WTC11 (cell line): ENCODE data around the gene KLHL40. TPM values are rescaled to one million over a fixed set of nuclear protein-coding genes. Genes with fewer than 3 reads are reported as not detected.

ENCODE experiments used
- ATAC-seq: fragments of 200-7000 bp; cut with Tn5 transposase; 2 replicates; pipeline ENCODE4 v1.10.0; 2021; ENCODE audit warnings: mild to moderate bottlenecking, moderate library complexity
- CTCF ChIA-PET: fragments of 300-600 bp; sonication (Branson Sonifier 250); formaldehyde crosslinking; loops from one replicate; lab custom pipeline; 2021; ENCODE audit warnings: antibody characterized with exemption; lab: Charles Lee
- POLR2A ChIA-PET: fragments of 350-600 bp; sonication (Branson Sonifier 250); formaldehyde crosslinking; loops from one replicate; lab custom pipeline; 2021; ENCODE audit warnings: antibody characterized with exemption; lab: Charles Lee
- DNase-seq: peaks from one replicate; pipeline ENCODE4 v3.0.0; 2021; ENCODE audit warnings: low spot score
- H3K27ac Mint-ChIP-seq: 2 replicates; pipeline ENCODE4 v1.8.0; 2021; ENCODE audit warnings: mixed read lengths
- H3K27me3 Mint-ChIP-seq: 2 replicates; pipeline ENCODE4 v1.8.0; 2021; ENCODE audit warnings: low read depth, mild to moderate bottlenecking, moderate library complexity, mixed read lengths
- H3K36me3 Mint-ChIP-seq: 2 replicates; pipeline ENCODE4 v1.8.0; 2021; ENCODE audit warnings: mixed read lengths
- H3K4me1 Mint-ChIP-seq: 2 replicates; pipeline ENCODE4 v1.8.0; 2022; ENCODE audit warnings: mixed read lengths
- H3K4me3 Mint-ChIP-seq: 2 replicates; pipeline ENCODE4 v1.8.0; 2021; ENCODE audit warnings: mild to moderate bottlenecking, moderate library complexity, mixed read lengths
- H3K9me3 Mint-ChIP-seq: 2 replicates; pipeline ENCODE4 v1.8.0; 2021; ENCODE audit warnings: mixed read lengths
- AFF4 ChIP-seq: sonication (generic); formaldehyde crosslinking; IDR thresholded peaks from 2 replicates; pipeline ENCODE4 v1.8.1; 2023; ENCODE audit warnings: mild to moderate bottlenecking, missing genetic modification reagents, borderline replicate concordance
- AR ChIP-seq: fragments of 250-450 bp; sonication (Bioruptor Pico); IDR thresholded peaks from 2 replicates; pipeline ENCODE4 v1.9.0; 2021; ENCODE audit warnings: mild to moderate bottlenecking
- MAX ChIP-seq: sonication (generic); formaldehyde crosslinking; IDR thresholded peaks from 2 replicates; pipeline ENCODE4 v1.8.0; 2022; ENCODE audit warnings: mild to moderate bottlenecking, missing genetic modification reagents
- NFATC4 ChIP-seq: fragments of 250-450 bp; sonication (Bioruptor Pico); IDR thresholded peaks from 2 replicates; pipeline ENCODE4 v1.9.0; 2021; ENCODE audit warnings: mild to moderate bottlenecking
- NFE2L1 ChIP-seq: sonication (generic); formaldehyde crosslinking; IDR thresholded peaks from 2 replicates; pipeline ENCODE4 v1.8.1; 2023; ENCODE audit warnings: missing genetic modification reagents
- NR3C1 ChIP-seq: sonication (generic); formaldehyde crosslinking; conservative IDR thresholded peaks from 2 replicates; pipeline ENCODE4 v1.8.1; 2023; ENCODE audit warnings: low read depth, mild to moderate bottlenecking, missing genetic modification reagents
- OVOL2 ChIP-seq: fragments of 250-450 bp; sonication (Bioruptor Pico); IDR thresholded peaks from 2 replicates; pipeline ENCODE4 v1.9.0; 2021; ENCODE audit warnings: mild to moderate bottlenecking, borderline replicate concordance
- RORB ChIP-seq: fragments of 250-450 bp; sonication (Bioruptor Pico); IDR thresholded peaks from 2 replicates; pipeline ENCODE4 v1.9.0; 2021; ENCODE audit warnings: mild to moderate bottlenecking
- SMAD3 ChIP-seq: sonication (generic); formaldehyde crosslinking; IDR thresholded peaks from 2 replicates; pipeline ENCODE4 v1.8.0; 2022; ENCODE audit warnings: missing genetic modification reagents, mild to moderate bottlenecking, borderline replicate concordance
- TEAD1 ChIP-seq: sonication (generic); formaldehyde crosslinking; IDR thresholded peaks from 2 replicates; pipeline ENCODE4 v1.8.0; 2022; ENCODE audit warnings: mild to moderate bottlenecking, missing genetic modification reagents
- ZNF219 ChIP-seq: sonication (generic); formaldehyde crosslinking; IDR thresholded peaks from 2 replicates; pipeline ENCODE4 v1.8.0; 2023; ENCODE audit warnings: missing genetic modification reagents, mild to moderate bottlenecking, borderline replicate concordance
- ZNF532 ChIP-seq: fragments of 250-450 bp; sonication (Bioruptor Pico); IDR thresholded peaks from 2 replicates; pipeline ENCODE4 v1.9.0; 2021; ENCODE audit warnings: mild to moderate bottlenecking, borderline replicate concordance
- total RNA-seq: library from RNA; stranded (reverse); gene quantifications from 3 replicates; pipeline ENCODE4 v1.2.3, GENCODE V29; 2021
- TF ChIP-seq, protein P1 (sequence below): sonication (generic); formaldehyde crosslinking; IDR thresholded peaks from 2 replicates; pipeline ENCODE4 v1.8.0; 2023; ENCODE audit warnings: missing genetic modification reagents, mild to moderate bottlenecking, borderline replicate concordance
- TF ChIP-seq, protein P2 (sequence below): fragments of 200-600 bp; IDR thresholded peaks from 2 replicates; pipeline ENCODE4 v1.8.0; 2022; ENCODE audit warnings: antibody characterized with exemption
- TF ChIP-seq, protein P3 (sequence below): sonication (generic); formaldehyde crosslinking; IDR thresholded peaks from 2 replicates; pipeline ENCODE4 v1.8.0; 2022; ENCODE audit warnings: mild to moderate bottlenecking, missing genetic modification reagents

Gene KLHL40
- total RNA-seq, 1 experiment from 2014 or later: not detected

GRCh38 chr3:42688016-42688415 lies 2.7 kb downstream of the KLHL40 start (continued):
- TF ChIP-seq NR3C1 (CRISPR knock-in tag): no peak
- TF ChIP-seq, protein P1, sequence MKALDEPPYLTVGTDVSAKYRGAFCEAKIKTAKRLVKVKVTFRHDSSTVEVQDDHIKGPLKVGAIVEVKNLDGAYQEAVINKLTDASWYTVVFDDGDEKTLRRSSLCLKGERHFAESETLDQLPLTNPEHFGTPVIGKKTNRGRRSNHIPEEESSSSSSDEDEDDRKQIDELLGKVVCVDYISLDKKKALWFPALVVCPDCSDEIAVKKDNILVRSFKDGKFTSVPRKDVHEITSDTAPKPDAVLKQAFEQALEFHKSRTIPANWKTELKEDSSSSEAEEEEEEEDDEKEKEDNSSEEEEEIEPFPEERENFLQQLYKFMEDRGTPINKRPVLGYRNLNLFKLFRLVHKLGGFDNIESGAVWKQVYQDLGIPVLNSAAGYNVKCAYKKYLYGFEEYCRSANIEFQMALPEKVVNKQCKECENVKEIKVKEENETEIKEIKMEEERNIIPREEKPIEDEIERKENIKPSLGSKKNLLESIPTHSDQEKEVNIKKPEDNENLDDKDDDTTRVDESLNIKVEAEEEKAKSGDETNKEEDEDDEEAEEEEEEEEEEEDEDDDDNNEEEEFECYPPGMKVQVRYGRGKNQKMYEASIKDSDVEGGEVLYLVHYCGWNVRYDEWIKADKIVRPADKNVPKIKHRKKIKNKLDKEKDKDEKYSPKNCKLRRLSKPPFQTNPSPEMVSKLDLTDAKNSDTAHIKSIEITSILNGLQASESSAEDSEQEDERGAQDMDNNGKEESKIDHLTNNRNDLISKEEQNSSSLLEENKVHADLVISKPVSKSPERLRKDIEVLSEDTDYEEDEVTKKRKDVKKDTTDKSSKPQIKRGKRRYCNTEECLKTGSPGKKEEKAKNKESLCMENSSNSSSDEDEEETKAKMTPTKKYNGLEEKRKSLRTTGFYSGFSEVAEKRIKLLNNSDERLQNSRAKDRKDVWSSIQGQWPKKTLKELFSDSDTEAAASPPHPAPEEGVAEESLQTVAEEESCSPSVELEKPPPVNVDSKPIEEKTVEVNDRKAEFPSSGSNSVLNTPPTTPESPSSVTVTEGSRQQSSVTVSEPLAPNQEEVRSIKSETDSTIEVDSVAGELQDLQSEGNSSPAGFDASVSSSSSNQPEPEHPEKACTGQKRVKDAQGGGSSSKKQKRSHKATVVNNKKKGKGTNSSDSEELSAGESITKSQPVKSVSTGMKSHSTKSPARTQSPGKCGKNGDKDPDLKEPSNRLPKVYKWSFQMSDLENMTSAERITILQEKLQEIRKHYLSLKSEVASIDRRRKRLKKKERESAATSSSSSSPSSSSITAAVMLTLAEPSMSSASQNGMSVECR: no peak
- no peak for TF ChIP-seq ZNF532
- TF ChIP-seq, protein P2, sequence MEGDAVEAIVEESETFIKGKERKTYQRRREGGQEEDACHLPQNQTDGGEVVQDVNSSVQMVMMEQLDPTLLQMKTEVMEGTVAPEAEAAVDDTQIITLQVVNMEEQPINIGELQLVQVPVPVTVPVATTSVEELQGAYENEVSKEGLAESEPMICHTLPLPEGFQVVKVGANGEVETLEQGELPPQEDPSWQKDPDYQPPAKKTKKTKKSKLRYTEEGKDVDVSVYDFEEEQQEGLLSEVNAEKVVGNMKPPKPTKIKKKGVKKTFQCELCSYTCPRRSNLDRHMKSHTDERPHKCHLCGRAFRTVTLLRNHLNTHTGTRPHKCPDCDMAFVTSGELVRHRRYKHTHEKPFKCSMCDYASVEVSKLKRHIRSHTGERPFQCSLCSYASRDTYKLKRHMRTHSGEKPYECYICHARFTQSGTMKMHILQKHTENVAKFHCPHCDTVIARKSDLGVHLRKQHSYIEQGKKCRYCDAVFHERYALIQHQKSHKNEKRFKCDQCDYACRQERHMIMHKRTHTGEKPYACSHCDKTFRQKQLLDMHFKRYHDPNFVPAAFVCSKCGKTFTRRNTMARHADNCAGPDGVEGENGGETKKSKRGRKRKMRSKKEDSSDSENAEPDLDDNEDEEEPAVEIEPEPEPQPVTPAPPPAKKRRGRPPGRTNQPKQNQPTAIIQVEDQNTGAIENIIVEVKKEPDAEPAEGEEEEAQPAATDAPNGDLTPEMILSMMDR: no peak
- TF ChIP-seq ZNF219 (CRISPR knock-in tag): no peak
- no peak for TF ChIP-seq TEAD1 (CRISPR knock-in tag)
- TF ChIP-seq, all 79 proteins: peak for 0

DNA sequence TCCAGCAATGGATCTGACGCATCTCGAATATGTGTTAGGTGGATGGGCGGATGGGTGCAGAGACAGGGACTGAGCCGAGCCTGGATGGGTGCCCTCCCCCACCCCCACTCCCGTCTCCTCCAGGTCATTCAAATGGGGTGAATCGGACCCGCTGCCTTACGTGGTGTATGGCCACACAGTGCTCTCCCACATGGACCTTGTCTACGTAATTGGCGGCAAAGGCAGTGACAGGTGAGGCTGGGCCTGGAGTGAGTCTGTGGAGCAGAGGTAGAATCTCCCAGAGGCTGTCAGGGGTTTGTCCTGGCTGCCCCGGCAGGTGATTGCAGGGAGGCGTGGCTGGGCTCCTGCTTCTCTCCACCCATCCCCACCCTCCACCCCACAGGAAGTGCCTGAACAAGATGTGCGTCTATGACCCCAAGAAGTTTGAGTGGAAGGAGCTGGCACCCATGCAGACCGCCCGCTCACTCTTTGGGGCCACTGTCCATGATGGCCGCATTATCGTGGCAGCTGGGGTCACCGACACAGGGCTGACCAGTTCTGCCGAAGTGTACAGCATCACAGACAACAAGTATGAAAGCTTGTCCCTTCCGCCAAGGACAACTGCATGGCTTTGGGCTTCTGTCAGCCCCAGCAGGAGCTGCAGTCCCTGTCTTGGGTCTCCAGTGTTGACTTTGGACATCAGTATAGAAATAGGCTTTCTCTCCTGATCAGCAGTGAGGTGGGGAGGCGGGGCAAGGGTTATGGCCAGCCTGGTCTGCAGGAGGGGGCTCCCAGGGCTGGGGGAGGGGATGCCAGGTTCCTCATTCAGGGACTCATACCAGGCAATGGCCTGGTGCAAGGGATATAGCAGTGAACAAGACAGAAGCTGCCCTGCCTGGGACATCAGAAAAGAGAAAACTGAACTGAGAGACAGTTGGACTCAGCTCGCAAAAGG lies 3.4 kb downstream of the KLHL40 start:
- Mint-ChIP-seq H3K4me3 (no peak overlapping the region), H3K27ac (no peak overlapping the region), H3K9me3 (no peaks in the 10 kb centered on the region), H3K4me1 (peaks cover 18% of the 10 kb centered on the region), H3K36me3 (no peaks in the 10 kb centered on the region), H3K27me3 (peaks cover 3% of the 10 kb centered on the region)
- no peak for ATAC-seq
- POLR2A ChIA-PET: interaction anchor here (0.9 kb wide), 1 partner anchor 36 kb away, joined by 4 read pairs; no protein-coding TSS in a partner anchor
- CTCF ChIA-PET: interaction anchor here (1.1 to 1.3 kb wide), 2 partner anchors 56 to 75 kb away, joined by 3 to 4 read pairs; no protein-coding TSS in a partner anchor
- DNase-seq: no peak
- TF ChIP-seq RORB (CRISPR knock-in tag) (no peak), MAX (no peak), NFE2L1 (CRISPR knock-in tag) (no peak), AR (CRISPR knock-in tag) (no peak), AFF4 (CRISPR knock-in tag) (no peak), OVOL2 (CRISPR knock-in tag) (no peak), SMAD3 (no peak), NFATC4 (CRISPR knock-in tag) (no peak)
- TF ChIP-seq, protein P3, sequence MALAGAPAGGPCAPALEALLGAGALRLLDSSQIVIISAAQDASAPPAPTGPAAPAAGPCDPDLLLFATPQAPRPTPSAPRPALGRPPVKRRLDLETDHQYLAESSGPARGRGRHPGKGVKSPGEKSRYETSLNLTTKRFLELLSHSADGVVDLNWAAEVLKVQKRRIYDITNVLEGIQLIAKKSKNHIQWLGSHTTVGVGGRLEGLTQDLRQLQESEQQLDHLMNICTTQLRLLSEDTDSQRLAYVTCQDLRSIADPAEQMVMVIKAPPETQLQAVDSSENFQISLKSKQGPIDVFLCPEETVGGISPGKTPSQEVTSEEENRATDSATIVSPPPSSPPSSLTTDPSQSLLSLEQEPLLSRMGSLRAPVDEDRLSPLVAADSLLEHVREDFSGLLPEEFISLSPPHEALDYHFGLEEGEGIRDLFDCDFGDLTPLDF (CRISPR knock-in tag): no peak
